Endothelial cell of umbilical vein (primary cell): ENCODE data around the gene LIM2.

ENCODE experiments used
- CTCF ChIP-seq, 2 donors: IDR thresholded peaks; 1 replicate in 1 of 2; 2 replicates in 1 of 2; pipeline ENCODE4 v1.5.1; 2011; ENCODE audit warnings: low read length in 2 of 2, mild to moderate bottlenecking in 2 of 2, moderate library complexity in 2 of 2, control low read depth in 1 of 2, inconsistent platforms in 1 of 2, low read depth in 1 of 2; ENCODE audit not compliant: insufficient read depth in 1 of 2; ENCODE audit errors: extremely low read depth in 1 of 2
- EZH2 ChIP-seq: IDR thresholded peaks from 2 replicates; pipeline ENCODE4 v1.6.1; 2012; ENCODE audit warnings: borderline replicate concordance, low read depth, mild to moderate bottlenecking, moderate library complexity, low read length, inconsistent platforms; ENCODE audit not compliant: severe bottlenecking
- POLR2A ChIP-seq: IDR thresholded peaks from 2 replicates; pipeline ENCODE4 v1.6.1; 2012; ENCODE audit warnings: low read depth, mild to moderate bottlenecking, control low read depth, low read length
- POLR2AphosphoS5 ChIP-seq: IDR thresholded peaks from 2 replicates; pipeline ENCODE4 v1.6.1; 2012; ENCODE audit warnings: low read depth, mild to moderate bottlenecking, control low read depth, low read length, moderate library complexity; ENCODE audit not compliant: insufficient read depth

- TF ChIP-seq CTCF (IDR thresholded peaks at IDR 0.05; ENCODE audit: extremely low read depth in 1 of 2, insufficient read depth in 1 of 2, low read depth in 1 of 2, low read length in 2 of 2) (no peak), POLR2AphosphoS5 (no peak), EZH2 (no peak), POLR2A (no peak)
Observed at GRCh38 chr19:51370230-51370629, 17.5 kb downstream of the LIM2 start.
